Gastroesophageal sphincter (tissue), 3 donors: ENCODE data around the gene OR5W2.

ENCODE experiments used
- EP300 ChIP-seq: sonication (generic); formaldehyde crosslinking; IDR thresholded peaks from one replicate; pipeline ENCODE4 v1.6.1; 2017; ENCODE audit warnings: antibody characterized with exemption, mild to moderate bottlenecking
- TF ChIP-seq, protein P1 (sequence below), 4 experiments: fragments of 200-600 bp in 2 of 4; fragments of 450-650 bp in 2 of 4; sonication (generic) in 1 of 4; IDR thresholded peaks; one replicate each; pipeline ENCODE4 v1.5.1; 2017 to 2019; ENCODE audit warnings: antibody characterized with exemption in 4 of 4, mild to moderate bottlenecking in 2 of 4, moderate library complexity in 2 of 4

DNA sequence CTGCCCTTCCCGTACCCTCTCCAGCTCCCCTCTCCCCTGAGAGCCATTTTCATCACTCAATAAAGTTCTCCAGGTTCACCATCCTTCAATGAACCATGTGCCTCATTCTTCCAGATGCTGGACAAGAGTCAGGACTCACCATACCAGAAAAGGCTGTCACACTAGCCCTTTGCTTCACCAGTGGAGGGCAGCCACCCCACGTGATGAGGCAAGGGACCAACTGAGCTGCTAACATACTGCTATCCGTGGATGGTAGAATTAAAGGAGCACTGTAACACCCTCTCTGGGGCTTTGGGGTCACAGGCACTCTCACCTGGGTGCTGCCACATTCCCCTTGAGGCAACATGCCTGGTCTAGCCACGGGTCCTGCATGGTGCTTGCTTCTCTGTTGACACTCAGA is 34.9 kb upstream of the OR5W2 start:
- TF ChIP-seq, protein P1, sequence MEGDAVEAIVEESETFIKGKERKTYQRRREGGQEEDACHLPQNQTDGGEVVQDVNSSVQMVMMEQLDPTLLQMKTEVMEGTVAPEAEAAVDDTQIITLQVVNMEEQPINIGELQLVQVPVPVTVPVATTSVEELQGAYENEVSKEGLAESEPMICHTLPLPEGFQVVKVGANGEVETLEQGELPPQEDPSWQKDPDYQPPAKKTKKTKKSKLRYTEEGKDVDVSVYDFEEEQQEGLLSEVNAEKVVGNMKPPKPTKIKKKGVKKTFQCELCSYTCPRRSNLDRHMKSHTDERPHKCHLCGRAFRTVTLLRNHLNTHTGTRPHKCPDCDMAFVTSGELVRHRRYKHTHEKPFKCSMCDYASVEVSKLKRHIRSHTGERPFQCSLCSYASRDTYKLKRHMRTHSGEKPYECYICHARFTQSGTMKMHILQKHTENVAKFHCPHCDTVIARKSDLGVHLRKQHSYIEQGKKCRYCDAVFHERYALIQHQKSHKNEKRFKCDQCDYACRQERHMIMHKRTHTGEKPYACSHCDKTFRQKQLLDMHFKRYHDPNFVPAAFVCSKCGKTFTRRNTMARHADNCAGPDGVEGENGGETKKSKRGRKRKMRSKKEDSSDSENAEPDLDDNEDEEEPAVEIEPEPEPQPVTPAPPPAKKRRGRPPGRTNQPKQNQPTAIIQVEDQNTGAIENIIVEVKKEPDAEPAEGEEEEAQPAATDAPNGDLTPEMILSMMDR (IDR thresholded peaks at IDR 0.05), result no peak
- TF ChIP-seq EP300, result no peak
